GM18499 (cell line): Measurements from ENCODE around the gene MRPL23.
"Not testable (repeated sequence)": the region's sequence is repeated elsewhere in the genome, so short reads cannot be mapped to it uniquely, and the experiment has no call there.

Experiments used
- ATAC-seq: cut with Tn5 transposase; IDR thresholded peaks from one replicate; pipeline ENCODE4 v1.9.1; 2021; ENCODE audit warnings: moderate number of reproducible peaks; ENCODE audit not compliant: insufficient read depth, unreplicated experiment

Gene MRPL23

DNA sequence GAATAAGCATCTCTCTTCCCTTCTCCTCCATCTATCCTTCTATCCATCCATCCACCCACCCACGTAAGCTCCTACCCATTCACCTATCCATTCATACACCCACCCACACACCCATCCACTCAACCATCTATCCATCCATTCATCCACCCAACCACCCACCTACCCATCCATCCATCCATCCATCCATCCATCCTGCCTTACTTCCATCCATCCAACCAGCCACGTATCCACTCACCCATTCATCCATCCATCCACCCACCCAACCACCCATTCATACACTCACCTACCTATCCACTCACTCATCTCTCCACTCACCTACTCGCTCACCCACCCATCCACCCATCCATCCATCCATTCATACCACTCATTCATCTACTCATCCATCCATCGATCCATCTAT is 14.5 kb upstream of the MRPL23 start:
- no peak for ATAC-seq

DNA sequence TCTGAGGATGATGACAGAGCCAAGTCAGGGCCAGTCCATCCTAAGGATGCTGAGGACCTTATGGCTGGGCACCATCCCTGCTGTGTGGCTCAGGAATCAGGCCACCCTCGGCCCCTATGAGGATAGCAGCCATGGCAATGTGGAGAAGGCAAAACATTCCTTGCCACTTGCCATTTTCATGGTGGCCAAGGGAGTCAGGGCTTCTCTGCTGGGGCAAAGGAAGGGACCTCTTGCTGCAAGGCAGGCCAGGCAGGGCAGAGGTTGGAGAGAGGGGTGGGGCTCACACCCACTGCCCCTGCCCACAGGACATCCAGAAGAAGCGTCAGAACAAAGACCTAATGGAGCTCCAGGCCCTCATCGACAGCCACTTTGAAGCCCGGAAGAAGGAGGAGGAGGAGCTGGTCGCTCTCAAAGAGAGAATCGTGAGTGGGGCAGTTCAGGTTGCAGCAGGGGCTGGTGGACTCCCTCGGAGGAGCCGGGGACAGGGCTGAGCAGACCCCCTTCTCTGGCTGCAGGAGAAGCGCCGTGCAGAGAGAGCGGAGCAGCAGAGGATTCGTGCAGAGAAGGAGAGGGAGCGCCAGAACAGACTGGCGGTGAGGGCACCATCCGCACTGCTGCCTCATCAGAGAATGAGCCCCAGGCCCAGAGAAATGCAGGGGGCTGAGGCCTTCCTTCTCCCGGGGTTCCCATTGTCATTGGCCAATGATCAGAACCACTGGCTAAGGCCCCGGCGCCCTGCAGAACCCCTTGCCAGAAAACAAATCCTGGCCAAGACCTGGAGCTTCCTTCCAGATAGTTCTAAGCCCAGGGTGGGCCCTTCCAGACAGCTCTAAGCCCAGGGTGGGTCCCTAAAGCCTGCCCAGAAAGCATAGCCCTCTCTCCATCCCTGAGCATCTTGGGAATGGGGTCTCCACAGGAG is 13.5 kb upstream of the MRPL23 start:
- ATAC-seq: no peak

GRCh38 chr11:1934335-1935155 is 12.6 kb upstream of the MRPL23 start:
- no peak for ATAC-seq

- no peak for ATAC-seq
Measured at GRCh38 chr11:1935156-1936071, 11.7 kb upstream of the MRPL23 start.

DNA sequence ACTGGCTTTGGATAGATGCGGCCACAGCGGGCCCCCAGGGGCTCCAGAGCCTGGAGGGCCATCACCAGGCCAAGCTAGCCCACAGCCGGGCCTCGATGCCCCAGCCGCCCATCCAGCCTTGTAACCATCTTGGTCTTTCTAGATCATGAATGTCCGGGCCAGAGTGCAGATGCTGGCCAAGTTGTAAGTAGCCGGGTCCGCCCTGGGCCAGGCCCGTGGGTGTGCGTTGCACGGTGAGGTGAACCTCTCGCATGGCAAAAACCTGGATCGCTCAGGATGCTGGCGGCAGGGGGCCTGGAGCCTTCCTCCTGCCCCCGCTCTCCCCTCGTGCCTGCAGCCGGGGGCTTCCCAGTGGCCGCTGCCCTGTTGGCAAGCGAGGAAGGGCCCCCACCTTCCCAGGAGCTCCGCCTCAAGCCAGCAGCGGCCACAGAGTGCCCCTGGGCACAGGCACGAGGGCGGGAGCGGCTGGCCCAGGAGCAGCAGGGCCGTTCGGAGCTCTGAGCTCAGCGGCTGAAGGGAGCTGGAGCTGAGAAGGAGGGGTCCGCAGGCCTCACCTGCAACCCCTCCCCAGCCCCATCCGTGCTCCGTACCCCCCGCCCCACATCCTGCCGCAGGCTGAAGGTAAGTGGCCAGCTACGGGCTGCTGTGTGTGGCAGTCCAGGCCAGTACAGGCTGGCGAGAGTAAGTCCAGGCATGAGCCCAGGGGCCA is 10.9 kb upstream of the MRPL23 start:
- ATAC-seq: no peak

GRCh38 chr11:1936781-1937615 is 10.1 kb upstream of the MRPL23 start:
- ATAC-seq: no peak

GRCh38 chr11:1937616-1938342 is 9.4 kb upstream of the MRPL23 start:
- ATAC-seq: no peak

- ATAC-seq: no peak
Measured at GRCh38 chr11:1938343-1939005, 8.7 kb upstream of the MRPL23 start.

DNA sequence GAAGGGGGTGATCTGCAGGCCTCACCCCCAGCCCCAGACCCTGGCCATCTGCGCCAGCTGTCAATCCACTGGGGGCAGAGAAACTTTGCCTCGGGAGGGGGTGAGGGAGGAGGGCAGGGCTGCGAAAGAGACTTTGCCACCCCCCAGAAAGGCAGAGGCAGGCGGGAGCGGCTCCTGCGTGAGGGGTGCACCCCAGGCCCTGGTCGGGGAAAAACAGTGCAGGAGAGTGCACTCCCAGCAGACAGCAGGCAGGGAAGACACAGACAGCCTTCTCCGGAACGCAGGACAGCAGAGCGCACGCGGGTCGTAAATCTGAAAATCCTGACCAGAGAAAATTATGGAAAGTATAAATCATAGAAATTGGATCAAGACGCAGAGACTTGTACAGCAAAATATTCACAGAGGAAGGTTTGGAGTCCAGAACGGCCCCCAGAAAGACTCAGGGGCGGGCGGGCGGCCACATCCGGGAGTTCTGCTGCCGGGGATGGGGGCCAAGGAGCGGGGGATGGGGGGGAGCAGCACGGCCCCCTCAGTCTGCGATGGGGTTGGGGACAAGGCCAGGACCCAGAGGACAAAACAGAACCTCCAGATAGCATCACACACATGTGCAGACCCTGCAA is 8.0 kb upstream of the MRPL23 start:
- no peak for ATAC-seq

DNA sequence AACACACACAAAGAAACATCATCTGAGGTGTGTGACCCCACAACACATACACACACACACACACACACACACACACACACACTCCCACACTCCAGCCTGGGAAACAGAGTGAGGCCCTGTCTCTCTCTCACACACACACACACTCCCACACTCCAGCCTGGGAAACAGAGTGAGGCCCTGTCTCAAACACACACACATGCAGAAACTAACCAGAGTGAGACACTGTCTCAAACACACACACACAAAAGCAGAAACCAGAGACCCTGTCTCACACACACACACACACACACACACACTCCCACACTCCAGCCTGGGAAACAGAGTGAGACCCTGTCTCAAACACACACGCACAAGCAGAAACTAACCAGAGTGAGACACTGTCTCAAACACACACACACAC is 7.3 kb upstream of the MRPL23 start:
- not testable (repeated sequence) for ATAC-seq

DNA sequence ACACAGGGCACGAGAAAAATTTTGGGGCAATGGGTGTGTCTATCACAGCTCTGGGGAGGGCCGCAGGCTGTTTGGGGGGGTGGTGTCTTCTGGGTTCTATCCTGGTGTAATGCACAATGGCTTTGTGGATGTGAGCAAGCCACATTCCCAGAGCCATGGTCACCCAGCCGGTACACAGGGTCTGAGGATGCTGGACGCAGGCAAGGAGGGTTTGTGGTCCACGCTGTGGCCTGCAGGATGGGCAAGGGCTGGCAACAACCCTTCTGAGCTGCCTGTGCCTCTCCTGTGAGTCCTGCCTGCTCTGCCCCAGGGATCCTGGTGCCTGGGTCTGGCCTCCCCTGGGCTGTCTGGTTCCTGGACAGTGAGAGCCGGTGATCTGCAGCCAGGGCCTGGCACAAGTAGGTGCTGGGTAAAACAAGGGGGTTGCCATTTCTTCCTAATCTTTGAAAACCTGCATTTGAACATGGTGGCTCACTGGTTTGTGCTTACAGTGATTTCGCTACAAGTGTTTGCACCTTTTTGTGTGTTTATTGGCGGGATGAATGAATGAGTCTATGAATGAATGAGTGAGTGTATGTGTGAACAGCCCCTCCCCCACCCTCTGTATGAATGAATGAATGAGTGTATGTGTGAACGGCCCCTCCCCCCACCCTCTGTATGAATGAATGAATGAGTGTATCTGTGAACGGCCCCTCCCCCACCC is 4.4 kb upstream of the MRPL23 start:
- ATAC-seq: no peak

GRCh38 chr11:1943576-1943975 is 3.6 kb upstream of the MRPL23 start:
- no peak for ATAC-seq

- no peak for ATAC-seq
Measured at GRCh38 chr11:1943977-1944376, 3.2 kb upstream of the MRPL23 start.

- no peak for ATAC-seq
Measured at GRCh38 chr11:1947592-1948237, 583 bp downstream of the MRPL23 start.

GRCh38 chr11:1948389-1948788 is 1.3 kb downstream of the MRPL23 start:
- no peak for ATAC-seq

GRCh38 chr11:1949302-1949701 is 2.2 kb downstream of the MRPL23 start:
- no peak for ATAC-seq
